OCI-LY1 (cell line): ENCODE data around the gene LIF.

ENCODE experiments used
- H2AFZ ChIP-seq: fragments of 200-600 bp; sonication (generic), shearing (Covaris generic); 2 replicates; pipeline ENCODE4 v1.6.0; 2014; ENCODE audit warnings: antibody characterized with exemption, mild to moderate bottlenecking, low read length
- H3F3A ChIP-seq: fragments of 200-600 bp; sonication (generic), shearing (Covaris generic); 2 replicates; pipeline ENCODE4 v1.6.0; 2014; ENCODE audit warnings: mild to moderate bottlenecking, antibody characterized with exemption, low read length, moderate library complexity; ENCODE audit not compliant: insufficient read depth
- H3K27ac ChIP-seq: fragments of 200-600 bp; sonication (generic); 2 replicates; pipeline ENCODE4 v1.5.1; 2014; ENCODE audit warnings: low read length, mixed run types, mild to moderate bottlenecking, low read depth; ENCODE audit not compliant: poor library complexity, severe bottlenecking
- H3K27me3 ChIP-seq: fragments of 200-600 bp; sonication (generic); 2 replicates; pipeline ENCODE4 v1.6.0; 2014; ENCODE audit warnings: antibody characterized with exemption, mild to moderate bottlenecking, low read length, moderate library complexity; ENCODE audit not compliant: insufficient read depth
- H3K36me3 ChIP-seq: fragments of 200-600 bp; sonication (generic); 2 replicates; pipeline ENCODE4 v1.6.1; 2014; ENCODE audit warnings: mild to moderate bottlenecking, antibody characterized with exemption, low read length, moderate library complexity, mixed read lengths; ENCODE audit not compliant: insufficient read depth
- H3K4me1 ChIP-seq: fragments of 200-600 bp; sonication (generic); 2 replicates; pipeline ENCODE4 v1.5.1; 2014; ENCODE audit warnings: mild to moderate bottlenecking, low read length, moderate library complexity; ENCODE audit not compliant: insufficient read depth, severe bottlenecking
- H3K4me2 ChIP-seq: fragments of 200-600 bp; sonication (generic), shearing (Covaris generic); 2 replicates; pipeline ENCODE4 v1.6.1; 2014; ENCODE audit warnings: low read length
- H3K4me3 ChIP-seq: fragments of 200-600 bp; sonication (generic); 2 replicates; pipeline ENCODE4 v1.5.1; 2014; ENCODE audit warnings: low read length, low read depth, mild to moderate bottlenecking, mixed read lengths; ENCODE audit not compliant: poor library complexity, severe bottlenecking
- H3K79me2 ChIP-seq: fragments of 200-600 bp; shearing (Covaris generic); 2 replicates; pipeline ENCODE4 v1.6.1; 2016; ENCODE audit warnings: mixed run types, low read length, mixed read lengths; ENCODE audit not compliant: insufficient read depth
- H3K9ac ChIP-seq: fragments of 200-600 bp; sonication (generic), shearing (Covaris generic); 2 replicates; pipeline ENCODE4 v1.6.1; 2014; ENCODE audit warnings: mild to moderate bottlenecking, low read length, mixed read lengths
- H3K9me2 ChIP-seq: fragments of 200-600 bp; sonication (generic), shearing (Covaris generic); 2 replicates; pipeline ENCODE4 v1.6.1; 2014; ENCODE audit warnings: low read depth, mild to moderate bottlenecking, low read length, mixed read lengths
- H3K9me3 ChIP-seq: fragments of 200-600 bp; shearing (Covaris generic); 2 replicates; pipeline ENCODE4 v1.6.1; 2014; ENCODE audit warnings: low read length, mixed read lengths
- H4K20me1 ChIP-seq: fragments of 200-600 bp; sonication (generic), shearing (Covaris generic); 2 replicates; pipeline ENCODE4 v1.6.0; 2016; ENCODE audit warnings: mild to moderate bottlenecking, low read length; ENCODE audit not compliant: insufficient read depth
- EZH2 ChIP-seq: fragments of 200-600 bp; sonication (generic), shearing (Covaris generic); IDR thresholded peaks from 2 replicates; pipeline ENCODE4 v1.8.0; 2017; ENCODE audit warnings: borderline replicate concordance, mixed run types, mild to moderate bottlenecking, antibody characterized with exemption, low read length, moderate library complexity, mixed read lengths
- TF ChIP-seq, protein P1 (sequence below): fragments of 200-600 bp; sonication (generic), shearing (Covaris generic); IDR thresholded peaks from 2 replicates; pipeline ENCODE4 v1.5.1; 2017; ENCODE audit warnings: mild to moderate bottlenecking, antibody characterized with exemption, low read length, moderate library complexity, mixed read lengths

The LIF gene

DNA sequence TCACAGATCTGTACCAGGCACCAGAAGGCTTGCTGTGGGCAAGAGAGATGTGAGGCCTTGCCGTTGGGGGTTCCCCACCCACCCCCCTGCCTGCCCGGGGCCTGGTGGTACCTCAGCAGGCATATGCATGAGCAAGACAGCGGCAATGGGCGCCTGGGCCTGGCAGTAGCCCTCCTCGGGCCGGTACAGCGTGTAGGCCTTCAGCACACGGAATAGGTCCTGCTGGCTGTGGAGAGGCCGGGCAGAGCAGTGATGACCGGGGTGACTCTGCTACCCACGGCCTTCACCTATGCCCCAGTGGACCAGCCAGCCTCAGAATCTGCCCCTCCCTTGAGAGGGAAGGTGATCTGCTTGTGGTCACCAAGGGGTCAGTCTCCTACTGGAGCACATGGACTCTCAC lies 48.3 kb upstream of the LIF start:
- H3K9me3 ChIP-seq: no peaks in the 10 kb centered on the region
- H3K9me2 ChIP-seq: no peaks in the 10 kb centered on the region
- H3K27me3 ChIP-seq: no peaks in the 10 kb centered on the region
- peaks cover 11% of the 10 kb centered on the region; the same call in 1 of the 2 replicates for H3K36me3 ChIP-seq
- H3F3A ChIP-seq: no peaks in the 10 kb centered on the region
- peaks cover 17% of the 10 kb centered on the region for H3K4me1 ChIP-seq
- no peaks in the 10 kb centered on the region for H4K20me1 ChIP-seq
- H3K4me3 ChIP-seq: no peak overlapping the region
- TF ChIP-seq, protein P1, sequence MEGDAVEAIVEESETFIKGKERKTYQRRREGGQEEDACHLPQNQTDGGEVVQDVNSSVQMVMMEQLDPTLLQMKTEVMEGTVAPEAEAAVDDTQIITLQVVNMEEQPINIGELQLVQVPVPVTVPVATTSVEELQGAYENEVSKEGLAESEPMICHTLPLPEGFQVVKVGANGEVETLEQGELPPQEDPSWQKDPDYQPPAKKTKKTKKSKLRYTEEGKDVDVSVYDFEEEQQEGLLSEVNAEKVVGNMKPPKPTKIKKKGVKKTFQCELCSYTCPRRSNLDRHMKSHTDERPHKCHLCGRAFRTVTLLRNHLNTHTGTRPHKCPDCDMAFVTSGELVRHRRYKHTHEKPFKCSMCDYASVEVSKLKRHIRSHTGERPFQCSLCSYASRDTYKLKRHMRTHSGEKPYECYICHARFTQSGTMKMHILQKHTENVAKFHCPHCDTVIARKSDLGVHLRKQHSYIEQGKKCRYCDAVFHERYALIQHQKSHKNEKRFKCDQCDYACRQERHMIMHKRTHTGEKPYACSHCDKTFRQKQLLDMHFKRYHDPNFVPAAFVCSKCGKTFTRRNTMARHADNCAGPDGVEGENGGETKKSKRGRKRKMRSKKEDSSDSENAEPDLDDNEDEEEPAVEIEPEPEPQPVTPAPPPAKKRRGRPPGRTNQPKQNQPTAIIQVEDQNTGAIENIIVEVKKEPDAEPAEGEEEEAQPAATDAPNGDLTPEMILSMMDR: no peak
- TF ChIP-seq EZH2: no peak
- H3K79me2 ChIP-seq: no peaks in the 10 kb centered on the region
- no peak overlapping the region for H3K9ac ChIP-seq
- H3K4me2 ChIP-seq: no peak overlapping the region
- no peak overlapping the region for H3K27ac ChIP-seq
- H2AFZ ChIP-seq: no peak overlapping the region

DNA sequence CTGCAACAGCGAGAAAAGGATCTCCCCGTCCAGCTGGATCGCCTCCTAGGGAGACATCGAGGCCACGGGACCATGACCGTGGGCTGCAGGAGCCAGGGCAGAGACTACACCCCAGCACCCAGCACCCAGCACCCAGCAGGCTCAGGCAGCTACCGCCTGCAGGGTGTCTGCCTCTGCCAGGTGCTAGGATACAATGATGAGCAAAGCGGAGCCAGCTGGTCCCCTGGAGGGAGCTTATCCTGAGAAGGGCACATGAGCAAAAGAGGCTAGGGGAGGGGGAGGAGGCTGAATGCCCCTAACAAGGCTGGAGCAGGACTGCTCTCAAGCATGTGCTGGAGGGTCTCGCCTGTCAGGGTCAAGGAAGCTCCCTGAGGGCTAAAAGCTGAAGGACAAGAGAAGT lies 47.5 kb upstream of the LIF start:
- Histone ChIP-seq H3K4me2 (no peak overlapping the region), H3K9me2 (no peaks in the 10 kb centered on the region), H3K36me3 (peaks cover 11% of the 10 kb centered on the region; the same call in 1 of the 2 replicates), H3F3A (no peaks in the 10 kb centered on the region), H3K4me3 (no peak overlapping the region), H3K79me2 (no peaks in the 10 kb centered on the region), H3K27me3 (no peaks in the 10 kb centered on the region), H3K9me3 (no peaks in the 10 kb centered on the region), H3K9ac (no peak overlapping the region), H4K20me1 (no peaks in the 10 kb centered on the region), H2AFZ (no peak overlapping the region), H3K4me1 (peaks cover 19% of the 10 kb centered on the region), H3K27ac (no peak overlapping the region)
- TF ChIP-seq EZH2: no peak
- TF ChIP-seq, protein P1: no peak

DNA sequence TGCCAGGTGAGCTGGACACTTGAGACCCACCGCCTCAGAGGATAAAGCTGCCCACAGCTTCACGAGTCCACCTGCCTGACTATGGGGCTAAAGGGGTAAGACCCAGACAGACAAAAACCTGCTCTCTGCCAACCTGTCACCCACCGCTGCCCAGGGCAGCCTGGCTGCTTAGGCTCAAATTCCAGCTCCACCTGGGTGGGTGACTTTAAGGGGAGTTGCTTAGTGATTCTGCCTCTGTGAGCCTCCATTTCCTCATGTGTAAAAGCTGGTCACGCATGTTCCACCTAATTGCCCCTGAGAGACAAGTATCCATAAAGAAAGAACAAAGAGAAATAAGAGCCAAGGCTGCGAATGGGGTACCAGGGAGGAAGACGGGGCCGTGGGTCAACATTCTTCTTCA lies 46.5 kb upstream of the LIF start:
- Histone ChIP-seq H3K9me3 (no peaks in the 10 kb centered on the region), H3K9ac (no peak overlapping the region), H3K4me1 (peaks cover 26% of the 10 kb centered on the region), H3F3A (no peaks in the 10 kb centered on the region), H3K9me2 (no peaks in the 10 kb centered on the region), H2AFZ (no peak overlapping the region), H3K4me3 (no peak overlapping the region), H3K27ac (no peak overlapping the region), H3K79me2 (no peaks in the 10 kb centered on the region), H3K27me3 (no peaks in the 10 kb centered on the region), H3K36me3 (peaks cover 11% of the 10 kb centered on the region; the same call in 1 of the 2 replicates), H4K20me1 (no peaks in the 10 kb centered on the region), H3K4me2 (no peak overlapping the region)
- TF ChIP-seq, protein P1: no peak
- TF ChIP-seq EZH2: no peak
